ENCODE results near the gene TSSC4. TPM values are rescaled to one million over a fixed set of nuclear protein-coding genes. Genes with fewer than 3 reads are reported as not detected.

Gene TSSC4
- total and polyA plus RNA-seq, 2 of the 13 experiments (the other 11 are each of a cell fraction or from before 2014, with no cell fraction given): 16.2 to 58.6 TPM

- TF ChIP-seq, protein P1, sequence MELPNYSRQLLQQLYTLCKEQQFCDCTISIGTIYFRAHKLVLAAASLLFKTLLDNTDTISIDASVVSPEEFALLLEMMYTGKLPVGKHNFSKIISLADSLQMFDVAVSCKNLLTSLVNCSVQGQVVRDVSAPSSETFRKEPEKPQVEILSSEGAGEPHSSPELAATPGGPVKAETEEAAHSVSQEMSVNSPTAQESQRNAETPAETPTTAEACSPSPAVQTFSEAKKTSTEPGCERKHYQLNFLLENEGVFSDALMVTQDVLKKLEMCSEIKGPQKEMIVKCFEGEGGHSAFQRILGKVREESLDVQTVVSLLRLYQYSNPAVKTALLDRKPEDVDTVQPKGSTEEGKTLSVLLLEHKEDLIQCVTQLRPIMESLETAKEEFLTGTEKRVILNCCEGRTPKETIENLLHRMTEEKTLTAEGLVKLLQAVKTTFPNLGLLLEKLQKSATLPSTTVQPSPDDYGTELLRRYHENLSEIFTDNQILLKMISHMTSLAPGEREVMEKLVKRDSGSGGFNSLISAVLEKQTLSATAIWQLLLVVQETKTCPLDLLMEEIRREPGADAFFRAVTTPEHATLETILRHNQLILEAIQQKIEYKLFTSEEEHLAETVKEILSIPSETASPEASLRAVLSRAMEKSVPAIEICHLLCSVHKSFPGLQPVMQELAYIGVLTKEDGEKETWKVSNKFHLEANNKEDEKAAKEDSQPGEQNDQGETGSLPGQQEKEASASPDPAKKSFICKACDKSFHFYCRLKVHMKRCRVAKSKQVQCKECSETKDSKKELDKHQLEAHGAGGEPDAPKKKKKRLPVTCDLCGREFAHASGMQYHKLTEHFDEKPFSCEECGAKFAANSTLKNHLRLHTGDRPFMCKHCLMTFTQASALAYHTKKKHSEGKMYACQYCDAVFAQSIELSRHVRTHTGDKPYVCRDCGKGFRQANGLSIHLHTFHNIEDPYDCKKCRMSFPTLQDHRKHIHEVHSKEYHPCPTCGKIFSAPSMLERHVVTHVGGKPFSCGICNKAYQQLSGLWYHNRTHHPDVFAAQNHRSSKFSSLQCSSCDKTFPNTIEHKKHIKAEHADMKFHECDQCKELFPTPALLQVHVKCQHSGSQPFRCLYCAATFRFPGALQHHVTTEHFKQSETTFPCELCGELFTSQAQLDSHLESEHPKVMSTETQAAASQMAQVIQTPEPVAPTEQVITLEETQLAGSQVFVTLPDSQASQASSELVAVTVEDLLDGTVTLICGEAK (IDR thresholded peaks at IDR 0.05): peak; percentile 97
- TF ChIP-seq, protein P1 (CRISPR knock-in tag; IDR thresholded peaks at IDR 0.05): peak; percentile 42; the same call in 1 of the 2 replicates
- no peak for TF ChIP-seq HNF4G (IDR thresholded peaks at IDR 0.05; ENCODE audit: borderline replicate concordance, low read depth, low read length)
- peak; percentile 72; the same call in 1 of the 2 replicates for TF ChIP-seq HNF4G (CRISPR knock-in tag; IDR thresholded peaks at IDR 0.05; ENCODE audit: borderline replicate concordance, low read depth)
- TF ChIP-seq NR2C2 (CRISPR knock-in tag; IDR thresholded peaks at IDR 0.05; ENCODE audit: borderline replicate concordance): peak; percentile 86
- peak; percentile 82; the same call in 1 of the 2 replicates for TF ChIP-seq MED1 (CRISPR knock-in tag; IDR thresholded peaks at IDR 0.05)
- no peak for TF ChIP-seq HNRNPH1 (optimal IDR thresholded peaks at IDR 0.05; ENCODE audit: low read depth, low read length)
- TF ChIP-seq RXRB (CRISPR knock-in tag; IDR thresholded peaks at IDR 0.05; ENCODE audit: borderline replicate concordance): 0 out of 2 replicates have a peak, but pooled peaks have one; percentile 39
- peak; percentile 88 for TF ChIP-seq FOXK2 (IDR thresholded peaks at IDR 0.05)
- TF ChIP-seq TCF12 (IDR thresholded peaks at IDR 0.05): no peak
- TF ChIP-seq TCF12 (CRISPR knock-in tag; IDR thresholded peaks at IDR 0.05): no peak
- TF ChIP-seq ZNF891 (CRISPR knock-in tag; IDR thresholded peaks at IDR 0.05): peak; percentile 84; the same call in 1 of the 2 replicates
- TF ChIP-seq ZNF468 (CRISPR knock-in tag; IDR thresholded peaks at IDR 0.05): no peak
- 0 out of 2 replicates have a peak, but pooled peaks have one; percentile 76 for TF ChIP-seq BRD4 (CRISPR knock-in tag; IDR thresholded peaks at IDR 0.05)
- TF ChIP-seq EZH2 (conservative IDR thresholded peaks at IDR 0.05; ENCODE audit: low read depth, low read length): no peak
- peak; percentile 45; the same call in 1 of the 2 replicates for TF ChIP-seq ZNF124 (CRISPR knock-in tag; IDR thresholded peaks at IDR 0.05)
- TF ChIP-seq PTBP1 (IDR thresholded peaks at IDR 0.05; ENCODE audit: low read depth, low read length, poor library complexity, severe bottlenecking): no peak
- peak; percentile 76; the same call in 1 of the 2 replicates for TF ChIP-seq TARDBP (CRISPR knock-in tag; IDR thresholded peaks at IDR 0.05)
- TF ChIP-seq GATA4 (IDR thresholded peaks at IDR 0.05; ENCODE audit: borderline replicate concordance, low read depth): 0 out of 2 replicates have a peak, but pooled peaks have one; percentile 18
- TF ChIP-seq SMARCE1 (IDR thresholded peaks at IDR 0.05; ENCODE audit: borderline replicate concordance): no peak
- peak; percentile 59 for TF ChIP-seq TSC22D2 (CRISPR knock-in tag; IDR thresholded peaks at IDR 0.05; ENCODE audit: borderline replicate concordance)
These were observed at the start of gene TSSC4 (continued) for GRCh38 chr11:2400069-2400761.

All from HepG2 (cell line).